GM18511 (cell line): ENCODE measurements around the gene VPS11.

Source experiments
- ATAC-seq: cut with Tn5 transposase; IDR thresholded peaks from one replicate; pipeline ENCODE4 v1.9.1; 2021; ENCODE audit warnings: mild to moderate bottlenecking, moderate library complexity; ENCODE audit not compliant: unreplicated experiment

The VPS11 gene

DNA sequence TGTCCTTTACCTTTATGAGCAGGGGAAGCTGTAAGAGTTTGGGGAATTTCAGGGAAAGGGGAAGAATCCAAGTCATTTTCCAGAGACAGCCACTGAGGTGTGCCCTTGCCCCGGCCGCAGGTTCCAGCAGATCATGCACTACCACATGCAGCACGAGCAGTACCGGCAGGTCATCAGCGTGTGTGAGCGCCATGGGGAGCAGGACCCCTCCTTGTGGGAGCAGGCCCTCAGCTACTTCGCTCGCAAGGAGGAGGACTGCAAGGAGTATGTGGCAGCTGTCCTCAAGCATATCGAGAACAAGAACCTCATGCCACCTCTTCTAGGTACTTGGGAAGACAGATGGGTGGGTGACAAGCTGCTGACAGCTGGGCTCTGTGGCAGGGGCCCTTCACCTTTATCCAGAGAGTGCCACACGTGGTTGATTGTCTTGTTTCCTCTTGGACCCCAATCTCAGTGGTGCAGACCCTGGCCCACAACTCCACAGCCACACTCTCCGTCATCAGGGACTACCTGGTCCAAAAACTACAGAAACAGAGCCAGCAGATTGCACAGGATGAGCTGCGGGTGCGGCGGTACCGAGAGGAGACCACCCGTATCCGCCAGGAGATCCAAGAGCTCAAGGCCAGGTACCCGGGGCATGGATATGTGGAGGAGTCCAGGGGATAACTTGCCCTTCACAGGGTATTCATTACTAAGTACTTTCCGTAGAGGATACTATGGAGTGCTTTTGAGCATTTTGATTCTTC, 11.2 kb downstream of the VPS11 start:
- ATAC-seq = no peak

DNA sequence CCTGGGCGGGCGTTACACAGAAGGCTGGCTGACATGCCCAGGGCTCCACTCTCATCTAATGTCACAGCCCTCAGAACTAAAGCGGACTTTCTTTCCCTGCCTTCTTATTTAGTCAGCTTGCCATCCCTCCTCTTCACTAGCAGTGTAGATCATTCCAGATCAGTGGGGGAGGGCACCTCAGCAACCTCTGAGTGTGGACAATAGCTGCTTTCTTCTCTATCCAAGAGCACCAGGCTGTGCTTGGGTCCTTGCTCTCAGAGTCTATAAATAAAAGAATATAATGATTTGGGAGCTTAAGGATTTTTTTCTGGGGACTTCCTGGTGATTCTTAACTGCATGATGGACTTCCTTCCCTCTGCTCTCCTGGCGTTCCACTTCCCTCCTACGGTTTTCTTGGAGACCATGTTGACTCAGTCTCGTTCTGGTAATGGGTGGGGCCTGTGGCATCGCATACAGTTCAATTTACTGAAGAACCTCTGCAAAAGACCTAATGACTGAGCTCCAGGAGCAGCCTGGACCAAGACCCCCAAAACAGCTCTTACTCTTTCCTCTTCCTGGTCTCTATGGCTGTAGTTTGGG, 14.2 kb downstream of the VPS11 start:
- no peak for ATAC-seq

DNA sequence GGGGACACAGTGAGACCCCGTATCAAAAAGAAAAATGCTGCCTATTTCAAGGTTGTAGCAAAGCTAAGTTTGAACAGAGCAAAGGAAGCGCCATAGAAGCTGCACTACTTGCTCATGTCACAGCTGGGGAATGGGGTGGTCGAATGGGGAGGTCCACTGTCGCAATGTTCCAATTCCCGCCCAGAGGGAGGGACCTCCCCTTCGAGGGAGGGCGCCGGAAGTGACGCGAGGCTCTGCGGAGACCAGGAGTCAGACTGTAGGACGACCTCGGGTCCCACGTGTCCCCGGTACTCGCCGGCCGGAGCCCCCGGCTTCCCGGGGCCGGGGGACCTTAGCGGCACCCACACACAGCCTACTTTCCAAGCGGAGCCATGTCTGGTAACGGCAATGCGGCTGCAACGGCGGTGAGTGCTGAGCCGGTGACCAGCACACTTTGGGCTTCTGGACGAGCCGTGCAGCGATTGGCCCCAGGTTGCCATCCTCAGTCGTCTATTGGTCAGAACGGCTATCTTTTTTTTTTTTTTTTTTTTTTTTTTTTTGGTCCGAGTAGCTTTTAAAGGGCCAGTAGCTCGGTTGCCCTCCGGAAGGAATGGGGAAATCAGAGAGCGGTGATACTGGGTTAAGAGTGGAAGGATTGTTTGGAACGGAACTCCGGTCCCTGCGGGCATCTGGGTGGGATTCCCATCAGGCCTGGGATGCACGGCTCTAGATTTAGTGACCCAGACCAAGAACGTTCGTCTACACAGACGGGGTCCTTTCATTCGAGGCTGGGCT, 17.2 kb downstream of the VPS11 start, which contains the start of gene HMBS:
HMBS (plus strand) TSS at position 219 of the 774 bp plus-strand sequence; CDS start at position 372, 153 bp downstream.
- ATAC-seq = peak; percentile 90

DNA sequence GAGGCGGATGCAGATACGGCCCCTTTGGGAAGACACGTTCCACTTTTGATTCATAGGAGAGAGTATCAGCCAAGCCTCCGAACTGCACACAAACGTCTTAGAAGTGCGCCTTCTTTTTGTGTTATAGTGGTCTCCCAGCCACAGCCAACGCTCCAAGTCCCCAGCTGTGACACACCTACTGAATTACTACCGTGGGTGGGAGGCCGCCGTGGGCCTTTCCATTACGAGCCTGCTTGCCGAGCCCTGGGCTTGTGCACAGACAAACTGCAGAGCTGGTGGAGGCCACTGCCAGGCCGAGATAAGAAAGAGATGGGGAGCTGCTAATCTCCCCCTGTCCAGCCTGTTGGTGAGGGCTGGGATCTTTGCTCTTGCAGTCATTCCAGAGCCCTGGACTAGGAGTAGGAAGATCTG, 17.8 kb downstream of the VPS11 start:
- peak; percentile 28 for ATAC-seq

DNA sequence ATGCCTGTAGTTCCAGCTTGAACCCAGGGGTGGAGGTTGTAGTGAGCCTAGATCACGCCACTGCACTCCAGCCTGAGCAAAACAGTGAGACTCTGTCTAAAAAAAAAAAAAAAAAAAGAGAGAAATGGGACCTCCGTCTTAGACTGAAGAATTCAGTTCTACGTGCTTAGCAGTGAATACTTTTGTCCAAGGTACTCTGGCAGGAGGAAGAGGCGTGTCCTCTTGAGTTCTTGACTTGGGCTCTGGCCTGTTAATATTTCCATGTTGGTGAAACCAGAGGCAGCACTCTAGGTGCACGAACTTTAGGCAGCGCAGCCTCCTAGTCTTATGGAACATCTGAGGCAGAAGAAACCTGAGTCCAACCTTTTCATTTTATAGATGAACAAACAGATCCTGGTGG, 19.5 kb downstream of the VPS11 start:
- no peak for ATAC-seq

DNA sequence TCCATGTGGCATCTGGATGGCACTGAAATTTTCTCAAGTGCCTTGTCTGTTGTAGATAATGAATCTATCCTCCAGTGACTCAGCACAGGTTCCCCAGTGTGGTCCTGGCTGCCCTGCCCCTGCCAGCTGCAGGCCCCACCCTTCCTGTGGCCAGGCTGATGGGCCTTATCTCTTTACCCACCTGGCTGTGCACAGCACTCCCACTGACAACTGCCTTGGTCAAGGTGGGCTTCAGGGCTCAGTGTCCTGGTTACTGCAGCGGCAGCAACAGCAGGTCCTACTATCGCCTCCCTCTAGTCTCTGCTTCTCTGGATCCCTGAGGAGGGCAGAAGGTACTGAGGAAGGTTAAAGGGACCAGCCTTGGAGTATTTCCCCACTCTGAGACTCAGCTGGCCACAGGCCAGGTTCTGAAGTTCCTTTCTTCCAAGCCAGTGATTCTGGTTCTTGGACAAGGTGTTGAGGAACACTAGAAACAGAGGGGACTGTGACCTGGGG, 20.2 kb downstream of the VPS11 start:
- ATAC-seq = no peak

DNA sequence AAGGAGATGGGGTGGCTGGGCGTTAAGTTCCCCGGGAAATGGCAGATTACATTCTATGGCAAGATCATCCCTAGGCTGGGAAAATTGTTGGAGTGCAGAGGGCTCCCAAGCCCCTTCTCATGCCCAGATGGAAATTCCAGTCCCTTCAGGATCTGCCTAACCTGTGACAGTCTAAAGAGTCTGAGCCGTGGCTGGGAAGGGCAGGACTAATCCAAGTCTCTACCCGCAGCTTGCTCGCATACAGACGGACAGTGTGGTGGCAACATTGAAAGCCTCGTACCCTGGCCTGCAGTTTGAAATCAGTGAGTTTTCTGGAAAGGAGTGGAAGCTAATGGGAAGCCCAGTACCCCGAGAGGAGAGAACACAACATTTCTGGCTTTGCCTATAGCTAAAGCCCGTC, 20.8 kb downstream of the VPS11 start:
- no peak for ATAC-seq

DNA sequence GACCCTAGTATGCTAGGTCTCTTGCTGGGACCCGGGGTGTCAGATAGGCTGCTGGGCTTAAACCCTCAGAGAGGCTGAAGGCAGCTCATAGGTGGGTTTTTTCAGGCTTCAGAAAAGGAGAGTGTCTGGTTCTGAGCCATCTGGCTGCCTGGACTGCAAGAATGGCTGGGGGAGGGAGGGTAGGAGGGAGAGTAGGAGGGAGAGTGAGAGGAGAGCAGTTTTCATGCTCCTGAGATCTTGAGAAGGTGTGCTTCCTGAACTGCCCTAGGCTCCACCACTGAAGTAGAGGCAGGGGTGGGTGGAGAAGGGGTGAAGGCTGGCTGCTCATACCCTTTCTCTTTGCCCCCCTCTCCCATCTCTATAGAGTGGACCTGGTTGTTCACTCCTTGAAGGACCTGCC, 21.7 kb downstream of the VPS11 start:
- no peak for ATAC-seq

DNA sequence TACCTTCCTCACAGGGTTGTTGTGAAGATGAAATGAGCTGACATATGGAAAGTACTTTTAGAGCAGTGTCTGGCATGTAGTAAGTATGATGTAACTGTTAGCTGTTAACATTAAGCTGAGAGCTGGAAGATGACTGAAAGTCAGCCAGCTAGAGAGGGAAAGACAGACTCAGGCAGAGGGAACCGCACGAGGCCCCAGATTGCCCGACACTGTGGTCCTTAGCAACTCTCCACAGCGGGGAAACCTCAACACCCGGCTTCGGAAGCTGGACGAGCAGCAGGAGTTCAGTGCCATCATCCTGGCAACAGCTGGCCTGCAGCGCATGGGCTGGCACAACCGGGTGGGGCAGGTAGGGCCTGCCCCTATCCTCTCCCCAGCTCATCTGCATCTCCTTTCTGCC, 23.6 kb downstream of the VPS11 start:
- ATAC-seq = no peak

DNA sequence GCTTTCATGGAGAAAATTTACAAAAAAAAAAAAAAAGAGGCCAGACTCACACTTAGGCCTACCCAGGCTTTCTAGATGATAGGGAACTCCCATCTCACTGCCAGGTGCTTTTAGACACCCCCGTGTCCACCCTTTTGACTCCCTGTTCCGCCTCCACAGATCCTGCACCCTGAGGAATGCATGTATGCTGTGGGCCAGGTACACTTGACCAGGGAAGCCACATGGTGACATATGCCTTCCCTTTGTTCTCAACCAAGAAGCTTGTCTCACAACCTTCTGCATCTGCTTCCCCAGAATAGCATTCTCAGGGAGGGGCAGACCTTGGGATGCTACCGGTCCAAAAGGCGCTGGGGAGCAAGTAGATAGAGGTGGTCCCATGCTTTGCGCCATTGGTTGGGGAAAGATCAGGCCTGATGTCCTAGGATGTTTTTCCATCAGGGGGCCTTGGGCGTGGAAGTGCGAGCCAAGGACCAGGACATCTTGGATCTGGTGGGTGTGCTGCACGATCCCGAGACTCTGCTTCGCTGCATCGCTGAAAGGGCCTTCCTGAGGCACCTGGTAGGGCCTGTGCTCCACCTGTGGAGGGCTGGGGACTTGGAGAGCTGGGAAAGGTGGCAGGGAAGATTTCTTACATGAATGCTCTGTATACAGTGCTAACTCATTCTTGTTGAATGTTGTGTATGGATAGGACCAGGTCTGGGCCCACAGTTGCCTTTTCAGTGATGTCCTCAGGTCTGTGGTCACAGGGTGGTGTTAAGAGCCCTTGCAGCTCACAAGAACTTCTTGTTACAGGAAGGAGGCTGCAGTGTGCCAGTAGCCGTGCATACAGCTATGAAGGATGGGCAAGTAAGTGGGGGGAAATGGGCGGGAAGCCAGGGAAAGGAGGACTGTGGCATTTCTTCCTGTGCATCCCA, 24.6 kb downstream of the VPS11 start:
- no peak for ATAC-seq

DNA sequence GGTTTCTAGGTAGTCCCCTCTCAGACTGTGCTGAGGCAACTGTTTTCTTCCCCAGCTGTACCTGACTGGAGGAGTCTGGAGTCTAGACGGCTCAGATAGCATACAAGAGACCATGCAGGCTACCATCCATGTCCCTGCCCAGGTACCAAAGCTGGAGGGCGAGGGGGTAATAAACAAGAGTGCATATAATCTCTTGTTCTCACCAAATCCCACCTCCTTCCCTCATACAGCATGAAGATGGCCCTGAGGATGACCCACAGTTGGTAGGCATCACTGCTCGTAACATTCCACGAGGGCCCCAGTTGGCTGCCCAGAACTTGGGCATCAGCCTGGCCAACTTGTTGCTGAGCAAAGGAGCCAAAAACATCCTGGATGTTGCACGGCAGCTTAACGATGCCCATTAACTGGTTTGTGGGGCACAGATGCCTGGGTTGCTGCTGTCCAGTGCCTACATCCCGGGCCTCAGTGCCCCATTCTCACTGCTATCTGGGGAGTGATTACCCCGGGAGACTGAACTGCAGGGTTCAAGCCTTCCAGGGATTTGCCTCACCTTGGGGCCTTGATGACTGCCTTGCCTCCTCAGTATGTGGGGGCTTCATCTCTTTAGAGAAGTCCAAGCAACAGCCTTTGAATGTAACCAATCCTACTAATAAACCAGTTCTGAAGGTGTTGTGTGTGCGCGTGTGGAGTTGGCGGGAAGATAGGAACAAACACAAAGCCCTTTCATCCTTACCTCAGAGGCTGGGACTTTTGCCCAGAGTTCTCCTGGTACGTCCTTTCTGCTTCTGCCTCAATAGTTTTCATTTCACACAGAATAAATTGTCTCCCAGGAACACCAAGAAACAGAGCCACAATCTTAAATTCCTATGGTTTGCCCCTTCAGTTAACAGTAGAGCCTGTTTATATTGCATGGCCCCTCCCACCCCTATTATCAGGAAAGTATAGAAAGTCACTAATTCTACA, 25.5 kb downstream of the VPS11 start:
- ATAC-seq = no peak

DNA sequence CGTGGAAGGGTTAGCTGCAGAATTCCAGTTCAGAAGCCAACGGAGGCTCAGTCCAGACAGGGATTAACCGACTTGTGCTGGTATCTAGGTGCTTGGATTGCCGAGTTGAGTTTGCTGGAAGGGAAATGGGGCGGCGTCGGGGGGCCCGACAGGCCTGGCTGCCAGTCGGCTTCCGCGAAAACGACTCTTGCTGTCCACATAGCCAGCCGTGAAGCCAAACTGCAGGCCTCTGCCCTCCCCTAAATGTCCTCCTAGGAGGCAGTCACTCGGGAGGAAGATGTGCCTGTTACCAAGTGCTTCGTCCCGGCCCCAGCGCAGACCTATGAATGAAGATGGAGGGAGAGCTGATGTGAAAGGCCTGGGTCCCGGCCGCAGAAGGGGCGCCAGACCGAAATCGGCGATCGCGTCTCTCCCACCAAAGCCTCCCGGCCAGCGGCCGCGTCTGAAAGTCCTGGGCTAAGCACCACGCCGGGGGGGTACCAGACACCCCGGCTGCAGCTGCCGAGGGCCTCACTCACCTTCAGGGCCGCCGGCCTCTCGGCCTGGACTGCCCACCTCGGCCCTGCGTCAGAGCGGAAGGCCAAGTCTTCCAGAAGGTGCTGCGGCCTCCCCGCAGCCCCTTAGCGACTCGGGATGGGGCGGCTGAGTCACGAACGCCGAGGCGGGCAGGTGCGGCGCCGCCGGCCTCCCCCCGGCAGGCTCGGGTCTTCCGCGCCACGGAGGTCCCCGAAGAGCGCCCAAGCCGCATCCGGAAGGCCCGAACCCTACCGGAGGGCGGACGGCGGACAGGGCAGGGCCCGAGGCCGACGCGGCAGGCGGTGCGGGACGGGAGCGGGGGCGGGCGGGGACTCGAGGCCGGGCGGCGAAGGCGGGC, 26.6 kb downstream of the VPS11 start:
- ATAC-seq = peak; percentile 4

DNA sequence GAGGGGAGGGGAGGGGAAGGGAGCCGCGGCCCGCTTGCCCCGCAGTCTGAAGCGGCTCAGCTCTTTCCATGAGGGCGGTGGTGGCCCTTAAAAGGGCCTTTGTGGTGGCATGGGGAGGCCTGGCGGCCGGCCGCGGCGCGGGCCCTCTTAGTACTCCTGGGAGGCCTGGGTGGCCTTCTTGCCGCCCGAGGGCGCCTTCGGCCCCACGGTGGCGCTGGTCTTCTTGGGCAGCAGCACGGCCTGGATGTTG, 27.1 kb downstream of the VPS11 start:
- peak; percentile 52 for ATAC-seq

DNA sequence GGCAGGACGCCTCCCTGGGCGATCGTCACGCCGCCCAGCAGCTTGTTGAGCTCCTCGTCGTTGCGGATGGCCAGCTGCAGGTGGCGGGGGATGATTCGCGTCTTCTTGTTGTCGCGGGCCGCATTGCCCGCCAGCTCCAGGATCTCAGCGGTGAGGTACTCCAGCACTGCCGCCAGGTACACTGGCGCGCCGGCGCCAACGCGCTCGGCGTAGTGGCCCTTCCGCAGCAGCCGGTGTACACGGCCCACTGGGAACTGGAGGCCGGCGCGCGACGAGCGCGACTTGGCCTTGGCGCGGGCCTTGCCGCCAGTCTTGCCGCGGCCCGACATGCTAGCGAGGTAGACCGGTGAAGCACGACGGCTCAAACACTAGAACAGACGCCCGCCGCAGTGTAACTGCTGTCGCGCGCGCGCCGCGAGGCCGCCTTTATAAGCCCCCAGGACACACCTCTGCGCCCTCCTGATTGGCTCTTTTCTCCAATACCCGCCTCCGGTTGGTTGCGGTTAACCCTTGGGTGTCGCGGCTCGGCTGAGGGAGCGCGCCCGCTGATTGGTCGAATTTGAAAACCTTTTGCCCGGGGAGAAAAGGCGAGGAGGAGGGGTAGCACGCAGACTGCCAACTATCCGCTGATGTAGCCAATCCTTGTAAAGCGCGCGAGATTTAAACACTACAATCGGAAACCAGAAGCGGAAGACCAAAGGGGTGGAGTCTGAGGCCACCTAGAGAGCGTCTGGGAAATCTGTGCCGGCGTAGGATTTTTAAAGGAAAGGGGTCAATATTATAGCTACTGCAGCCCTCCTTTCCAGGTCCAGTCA, 27.7 kb downstream of the VPS11 start:
- ATAC-seq = peak; percentile 90

DNA sequence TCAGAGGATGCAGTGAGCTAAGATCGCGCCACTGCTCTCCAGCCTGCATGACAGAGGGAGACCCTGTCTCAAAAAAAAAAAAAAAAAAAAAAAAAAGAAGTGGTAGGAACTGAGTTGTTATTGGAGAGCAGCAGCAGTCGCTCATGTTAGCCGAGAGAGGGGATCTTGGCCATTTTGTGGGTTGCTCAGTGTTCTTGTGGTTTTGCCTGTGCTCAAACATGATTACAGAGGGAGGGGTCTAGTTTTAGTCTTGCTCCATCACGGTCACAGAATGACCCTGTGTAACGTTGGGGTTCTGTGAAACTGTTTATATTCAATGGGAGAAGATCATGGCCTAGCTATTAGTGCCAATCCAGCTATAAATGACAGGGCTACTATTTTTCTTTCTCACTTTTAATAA, 32.1 kb downstream of the VPS11 start:
- no peak for ATAC-seq

DNA sequence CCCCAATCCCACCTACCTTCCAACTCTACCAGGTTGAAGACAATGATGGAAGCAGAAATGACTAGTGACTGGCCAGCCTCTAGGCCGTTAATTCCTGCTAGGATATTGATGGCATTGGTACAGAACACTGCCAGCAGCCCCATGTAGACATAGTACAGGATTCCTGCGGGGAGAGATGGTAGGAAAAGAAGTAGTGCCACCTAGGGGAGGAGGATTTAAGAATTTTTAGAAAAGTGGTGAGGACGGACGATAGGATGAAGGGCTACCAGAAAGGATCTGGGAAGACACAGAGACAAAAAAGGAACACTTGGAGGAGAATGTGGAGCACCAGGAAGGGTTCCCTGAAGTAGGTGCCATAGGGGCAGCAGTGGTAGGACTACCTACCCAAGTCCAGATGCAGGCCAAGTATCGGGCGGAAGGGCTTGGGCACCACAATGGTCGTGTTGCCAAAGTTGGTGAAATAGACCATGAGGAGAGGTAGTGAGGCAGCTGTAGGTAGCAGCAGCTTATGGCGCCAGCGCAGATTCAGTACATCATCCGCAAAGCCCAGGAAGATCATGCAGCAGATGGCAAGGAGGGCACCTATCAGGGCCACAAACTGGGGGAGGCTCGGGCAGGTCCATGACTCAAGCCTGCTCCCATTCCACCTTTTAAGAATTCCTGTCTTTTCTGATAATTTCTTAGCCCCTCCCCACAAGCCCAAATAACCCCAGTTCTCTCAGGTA, 32.8 kb downstream of the VPS11 start:
- ATAC-seq = no peak

DNA sequence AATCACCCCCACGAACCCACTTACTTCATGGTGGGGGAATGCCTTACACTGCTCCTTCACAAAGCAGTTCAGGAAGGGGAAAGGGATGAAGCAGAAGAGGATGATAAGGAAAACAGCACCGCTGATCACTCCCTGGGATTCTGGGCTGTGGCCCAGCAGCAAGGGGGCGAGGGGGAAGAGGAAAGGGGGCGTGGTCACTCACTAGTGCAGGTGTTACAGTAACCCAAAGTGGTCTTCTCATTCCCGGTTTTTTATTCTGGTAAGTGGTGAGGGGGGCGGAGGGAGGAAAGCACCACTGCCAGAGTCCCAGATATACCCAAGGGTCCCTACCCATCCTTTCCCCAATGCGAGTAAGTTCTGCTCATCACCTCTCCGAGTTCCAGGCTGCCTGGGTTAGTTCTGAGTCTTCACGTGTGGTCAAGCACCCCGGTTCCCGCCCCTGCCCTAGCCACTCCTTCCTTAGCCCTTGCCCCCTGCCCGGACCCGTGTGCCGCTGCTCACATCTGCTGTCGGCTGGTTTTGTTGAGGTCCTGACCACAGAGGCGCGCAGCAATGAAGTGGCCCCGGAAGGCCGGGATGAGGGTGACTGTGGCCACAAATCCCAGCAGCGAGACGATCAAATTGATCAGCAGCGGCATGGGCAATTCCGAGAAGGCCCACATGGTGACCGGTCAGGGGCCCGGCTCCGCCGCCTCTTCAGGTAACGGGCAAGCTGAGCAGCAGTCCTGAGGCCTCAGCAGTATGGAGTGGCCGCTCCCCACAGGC, 33.6 kb downstream of the VPS11 start:
- ATAC-seq = peak; percentile 30
